Activated CD8-positive, alpha-beta T cell treated with anti-CD3 and anti-CD28 coated beads for 36 hours (primary cell): ENCODE results near the gene ENKD1. TPM values are rescaled to one million over a fixed set of nuclear protein-coding genes. Genes with fewer than 3 reads are reported as not detected.

ENCODE experiments used
- ATAC-seq: fragments of 200-7000 bp; cut with Tn5 transposase; one replicate; pipeline ENCODE4 v1.10.0; 2021; ENCODE audit warnings: mild to moderate bottlenecking, moderate library complexity
- CTCF ChIA-PET: fragments of 350-600 bp; sonication (Branson Sonifier 250); formaldehyde crosslinking; loops from one replicate; lab custom pipeline; 2021; ENCODE audit warnings: antibody characterized with exemption; lab: Charles Lee
- POLR2A ChIA-PET: fragments of 350-600 bp; sonication (Branson Sonifier 250); formaldehyde crosslinking; loops from one replicate; lab custom pipeline; 2021; ENCODE audit warnings: antibody characterized with exemption; lab: Charles Lee
- DNase-seq: peaks from one replicate; pipeline ENCODE4 v3.0.0-alpha.2; 2020
- H3K27ac Mint-ChIP-seq: one replicate; pipeline ENCODE4 v1.8.0; 2021; ENCODE audit warnings: mild to moderate bottlenecking, mixed read lengths
- H3K27me3 Mint-ChIP-seq: one replicate; pipeline ENCODE4 v1.8.0; 2021; ENCODE audit warnings: mixed read lengths
- H3K36me3 Mint-ChIP-seq: one replicate; pipeline ENCODE4 v1.8.0; 2021; ENCODE audit warnings: low read depth, mixed read lengths
- H3K4me1 Mint-ChIP-seq: one replicate; pipeline ENCODE4 v1.8.0; 2021; ENCODE audit warnings: low read depth, mixed read lengths
- H3K4me3 Mint-ChIP-seq: one replicate; pipeline ENCODE4 v1.8.0; 2021; ENCODE audit warnings: mild to moderate bottlenecking, moderate library complexity, mixed read lengths
- H3K9me3 Mint-ChIP-seq: one replicate; pipeline ENCODE4 v1.8.0; 2021; ENCODE audit warnings: mixed read lengths
- CTCF ChIP-seq: fragments of 200-600 bp; IDR thresholded peaks from one replicate; pipeline ENCODE4 v1.8.0; 2022; ENCODE audit warnings: antibody characterized with exemption, mild to moderate bottlenecking
- intact Hi-C: fragments of 100-400 bp; cut with micrococcal nuclease; formaldehyde crosslinking; loops from one replicate; pipeline ENCODE4 v1.10.0; 2022
- total RNA-seq, 2 experiments: library from RNA; stranded (reverse); gene quantifications; one replicate each; pipeline ENCODE4 v1.2.3, GENCODE V29; 2021

The ENKD1 gene
- total RNA-seq, 2 experiments from 2014 or later, result 8.4 to 8.9 TPM

- POLR2A ChIA-PET, result no interaction called here
- CTCF ChIA-PET, result interaction anchor here (1.2 to 2.5 kb wide), 8 partner anchors 11 to 153 kb away, joined by 3 to 11 read pairs (median 7); partner anchors contain the start of genes CARMIL2 and GFOD2
These were observed 7.4 kb upstream of the ENKD1 start for GRCh38 chr16:67673712-67674580.

GRCh38 chr16:67672739-67673662, 6.5 kb upstream of the ENKD1 start:
- Mint-ChIP-seq H3K27me3 (no peaks in the 10 kb centered on the region), H3K9me3 (no peaks in the 10 kb centered on the region), H3K4me1 (no peaks in the 10 kb centered on the region), H3K27ac (no peak overlapping the region), H3K36me3 (no peaks in the 10 kb centered on the region), H3K4me3 (no peak overlapping the region)
- ChIA-PET CTCF (interaction anchor here (0.6 to 2.8 kb wide), 31 partner anchors 8 to 260 kb away, joined by 3 to 15 read pairs (median 4); partner anchors contain the start of genes ACD, ATP6V0D1, CARMIL2 and GFOD2), POLR2A (interaction anchor here (0.5 to 1.3 kb wide), 2 partner anchors 32 to 79 kb away, joined by 3 read pairs; no protein-coding TSS in a partner anchor)
- intact Hi-C loops, result no loop called here
- no peak for ATAC-seq
- peak; percentile 69 for TF ChIP-seq CTCF
- DNase-seq, result peak; percentile 71

More at GRCh38 chr16:67673712-67674580, 7.4 kb upstream of the ENKD1 start:
- no peak for TF ChIP-seq CTCF
- intact Hi-C loops, result no loop called here
- ATAC-seq, result no peak
- Mint-ChIP-seq H3K36me3 (no peaks in the 10 kb centered on the region), H3K4me3 (no peak overlapping the region), H3K4me1 (no peaks in the 10 kb centered on the region), H3K27me3 (no peaks in the 10 kb centered on the region), H3K27ac (no peak overlapping the region), H3K9me3 (no peaks in the 10 kb centered on the region)
- no peak for DNase-seq

- POLR2A ChIA-PET, result interaction anchor here (1.3 kb wide), 1 partner anchor 33 kb away, joined by 3 read pairs; no protein-coding TSS in a partner anchor
- CTCF ChIA-PET, result interaction anchor here (0.6 to 2.8 kb wide), 30 partner anchors 9 to 261 kb away, joined by 3 to 15 read pairs (median 4); partner anchors contain the start of genes ACD, ATP6V0D1, CARMIL2 and GFOD2
- no peaks in the 10 kb centered on the region for H3K36me3 Mint-ChIP-seq
- H3K27me3 Mint-ChIP-seq, result no peaks in the 10 kb centered on the region
- H3K4me3 Mint-ChIP-seq, result no peak overlapping the region
- TF ChIP-seq CTCF, result no peak
- H3K27ac Mint-ChIP-seq, result no peak overlapping the region
- no peak for DNase-seq
- H3K9me3 Mint-ChIP-seq, result no peaks in the 10 kb centered on the region
- peaks cover 2% of the 10 kb centered on the region for H3K4me1 Mint-ChIP-seq
- no peak for ATAC-seq
- intact Hi-C loops, result no loop called here
These were observed 5.8 kb upstream of the ENKD1 start for GRCh38 chr16:67672306-67672705.

GRCh38 chr16:67669499-67670101, 3.0 kb upstream of the ENKD1 start:
- H3K4me1 Mint-ChIP-seq, result peaks cover 11% of the 10 kb centered on the region
- ChIA-PET CTCF (interaction anchor here (1.4 to 14.7 kb wide), 7 partner anchors 25 to 188 kb away, joined by 4 to 154 read pairs (median 12); partner anchors contain the start of gene CARMIL2), POLR2A (no interaction called here)
- no peaks in the 10 kb centered on the region for H3K27me3 Mint-ChIP-seq
- H3K9me3 Mint-ChIP-seq, result no peaks in the 10 kb centered on the region
- intact Hi-C loops, result loop anchor here (10.0 kb wide), 1 partner anchor 265 kb away; the partner anchor contains the start of genes CTRL and PSMB10
- H3K36me3 Mint-ChIP-seq, result no peaks in the 10 kb centered on the region
- no peak overlapping the region for H3K27ac Mint-ChIP-seq
- ATAC-seq (no peak), DNase-seq (no peak)
- no peak overlapping the region for H3K4me3 Mint-ChIP-seq
- TF ChIP-seq CTCF, result no peak
